ENCODE results near the gene LRRC36.

LRRC36 gene

DNA sequence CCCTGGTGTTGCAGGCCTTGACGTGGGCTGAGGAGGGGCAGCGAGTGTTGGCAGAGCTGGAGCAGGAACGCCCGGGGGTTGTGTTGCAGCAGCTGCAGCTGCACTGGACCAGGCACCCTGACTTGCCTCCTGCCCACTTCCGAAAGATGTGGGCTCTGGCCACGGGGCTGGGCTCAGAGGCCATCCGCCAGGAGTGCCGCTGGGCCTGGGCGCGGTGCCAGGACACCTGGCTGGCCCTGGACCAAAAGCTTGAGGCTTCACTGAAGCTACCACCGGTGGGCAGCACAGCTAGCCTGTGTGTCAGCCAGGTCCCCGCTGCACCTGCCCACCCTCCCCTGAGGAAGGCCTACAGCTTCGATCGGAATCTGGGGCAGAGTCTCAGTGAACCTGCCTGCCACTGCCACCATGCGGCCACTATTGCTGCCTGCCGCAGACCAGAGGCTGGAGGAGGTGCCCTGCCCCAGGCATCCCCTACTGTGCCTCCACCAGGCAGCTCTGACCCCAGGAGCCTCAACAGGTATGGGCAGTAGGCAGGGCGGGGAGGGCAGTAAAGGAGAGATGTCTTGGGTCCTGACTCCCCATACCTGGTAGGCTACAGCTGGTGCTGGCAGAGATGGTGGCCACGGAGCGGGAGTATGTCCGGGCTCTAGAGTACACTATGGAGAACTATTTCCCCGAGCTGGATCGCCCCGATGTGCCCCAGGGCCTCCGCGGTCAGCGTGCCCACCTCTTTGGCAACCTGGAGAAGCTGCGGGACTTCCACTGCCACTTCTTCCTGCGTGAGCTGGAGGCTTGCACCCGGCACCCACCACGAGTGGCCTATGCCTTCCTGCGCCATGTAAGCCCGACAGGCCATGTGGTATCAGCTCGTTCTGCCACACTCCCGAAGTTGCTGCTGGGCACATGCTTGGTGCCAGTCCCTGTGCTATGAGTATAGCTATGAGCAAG, 41.6 kb upstream of the LRRC36 start:
- ATAC-seq (no peak), DNase-seq (ENCODE audit: low spot score in 2 of 2) (no peak)
- Mint-ChIP-seq H3K4me1 (peaks cover 8% of the 10 kb centered on the region), H3K36me3 (no peaks in the 10 kb centered on the region), H3K4me3 (no peak overlapping the region), H3K9me3 (no peaks in the 10 kb centered on the region), H3K27ac (peak overlapping the region; percentile 84)

GRCh38 chr16:67286441-67287235, 40.0 kb upstream of the LRRC36 start:
- H3K4me1 Mint-ChIP-seq = peaks cover 18% of the 10 kb centered on the region

DNA sequence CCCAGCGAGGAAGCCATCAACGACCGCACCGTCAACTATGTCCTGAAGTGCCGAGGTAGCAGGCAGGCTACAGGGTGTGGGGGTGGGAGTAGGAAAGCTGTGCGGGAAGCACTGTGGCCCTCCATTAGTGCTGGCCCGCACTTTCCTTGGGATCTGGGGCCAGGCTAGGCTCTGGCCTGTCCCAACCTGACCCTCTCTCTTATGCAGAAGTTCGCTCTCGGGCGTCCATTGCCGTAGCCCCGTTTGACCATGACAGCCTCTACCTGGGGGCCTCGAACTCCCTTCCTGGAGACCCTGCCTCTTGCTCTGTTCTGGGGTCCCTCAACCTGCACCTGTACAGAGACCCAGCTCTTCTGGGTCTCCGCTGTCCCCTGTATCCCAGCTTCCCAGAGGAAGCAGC, 38.7 kb upstream of the LRRC36 start:
- H3K9me3 Mint-ChIP-seq = no peaks in the 10 kb centered on the region
- H3K36me3 Mint-ChIP-seq = no peaks in the 10 kb centered on the region
- DNase-seq (ENCODE audit: low spot score in 2 of 2) (no peak), ATAC-seq (no peak)
- H3K4me3 Mint-ChIP-seq = no peak overlapping the region
- peaks cover 26% of the 10 kb centered on the region for H3K4me1 Mint-ChIP-seq
- H3K27ac Mint-ChIP-seq = no peak overlapping the region

More at GRCh38 chr16:67286441-67287235, 40.0 kb upstream of the LRRC36 start:
- DNase-seq (ENCODE audit: low spot score in 2 of 2) = no peak
- no peak for ATAC-seq
- no peak overlapping the region for H3K4me3 Mint-ChIP-seq
- peak overlapping the region; percentile 85 for H3K27ac Mint-ChIP-seq
- no peaks in the 10 kb centered on the region for H3K36me3 Mint-ChIP-seq
- no peaks in the 10 kb centered on the region for H3K9me3 Mint-ChIP-seq

GRCh38 chr16:67291461-67291860, 35.2 kb upstream of the LRRC36 start:
- Mint-ChIP-seq H3K4me1 (peaks cover 31% of the 10 kb centered on the region), H3K27ac (peak overlapping the region; percentile 86), H3K36me3 (no peaks in the 10 kb centered on the region), H3K9me3 (no peaks in the 10 kb centered on the region), H3K4me3 (no peak overlapping the region)
- DNase-seq (ENCODE audit: low spot score in 2 of 2) (no peak), ATAC-seq (no peak)

DNA sequence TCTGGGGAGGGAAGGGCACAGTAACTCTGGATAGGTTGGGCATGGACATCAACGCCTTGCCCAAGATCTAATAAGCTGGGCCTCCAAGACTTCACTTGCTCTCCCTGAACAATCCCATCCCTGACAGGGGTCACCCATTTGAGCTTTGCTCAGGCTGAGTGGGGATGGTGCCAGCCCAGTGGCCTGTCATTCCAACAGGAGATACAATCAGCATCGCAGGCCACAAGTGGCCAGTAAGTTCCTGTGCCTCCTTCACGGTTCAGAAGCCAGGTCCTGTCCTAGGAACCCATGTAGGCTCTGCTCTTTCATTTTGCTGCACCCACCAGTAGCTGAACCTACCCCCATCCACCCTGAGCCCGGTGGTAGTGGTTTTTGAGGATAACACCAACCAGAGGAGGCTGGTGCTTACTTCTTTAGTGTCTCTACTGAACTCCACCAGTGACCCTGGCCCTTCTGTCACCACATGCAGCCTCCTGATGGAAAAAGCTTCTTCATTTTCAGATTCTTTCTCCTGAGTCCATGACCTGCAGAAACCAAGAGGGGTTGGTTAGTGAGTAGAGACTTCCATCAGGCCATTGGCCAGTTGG, 32.4 kb upstream of the LRRC36 start:
- Mint-ChIP-seq H3K4me3 (no peak overlapping the region), H3K27ac (peak overlapping the region; percentile 76), H3K9me3 (no peaks in the 10 kb centered on the region), H3K36me3 (no peaks in the 10 kb centered on the region), H3K4me1 (peaks cover 30% of the 10 kb centered on the region)
- DNase-seq (ENCODE audit: low spot score in 2 of 2) = no peak
- ATAC-seq = no peak

DNA sequence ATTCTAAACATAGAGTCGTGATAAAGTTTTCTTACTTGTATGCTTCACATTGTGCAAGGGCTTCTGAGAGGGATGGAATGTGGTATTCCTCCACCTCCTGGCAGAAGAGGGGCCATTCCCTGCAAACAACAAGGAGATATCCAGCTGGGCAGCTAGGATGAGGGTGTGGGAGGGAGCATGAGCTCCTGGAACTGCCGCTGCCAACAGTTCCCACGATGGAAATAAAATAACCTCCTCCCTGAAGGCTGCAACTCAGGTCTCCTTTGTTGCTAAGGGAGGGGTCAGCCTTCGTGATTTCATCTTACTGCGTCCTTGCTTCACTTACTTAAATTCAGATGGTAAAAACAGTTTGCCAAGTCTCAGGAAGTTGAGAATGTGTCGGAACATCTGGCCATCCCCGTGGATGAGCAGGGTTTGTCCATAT, 31.7 kb upstream of the LRRC36 start:
- DNase-seq (ENCODE audit: low spot score in 2 of 2) (no peak), ATAC-seq (no peak)
- Mint-ChIP-seq H3K4me3 (no peak overlapping the region), H3K36me3 (no peaks in the 10 kb centered on the region), H3K27ac (peak overlapping the region; percentile 76), H3K9me3 (no peaks in the 10 kb centered on the region), H3K4me1 (peaks cover 23% of the 10 kb centered on the region)

DNA sequence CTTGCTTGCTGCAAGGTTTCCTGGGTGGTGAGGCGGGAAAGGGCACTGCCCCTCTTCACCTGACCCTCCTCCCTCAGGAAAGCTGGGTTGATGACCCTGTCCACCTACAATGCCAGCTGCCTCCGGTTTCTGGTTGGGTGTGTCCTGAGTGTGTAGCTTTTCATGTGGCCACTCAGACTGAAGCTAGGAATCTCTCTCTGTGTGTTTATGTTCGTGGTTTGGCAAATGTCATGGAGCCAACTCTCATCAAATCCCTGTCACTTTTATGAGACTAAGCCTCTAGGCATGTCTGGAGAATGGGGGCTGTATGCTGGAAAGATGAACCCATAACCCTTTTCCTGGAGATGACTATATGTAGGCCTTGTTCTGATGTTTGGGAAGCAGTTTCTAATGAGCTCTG, 30.2 kb upstream of the LRRC36 start:
- H3K4me1 Mint-ChIP-seq = peaks cover 14% of the 10 kb centered on the region
- no peak for ATAC-seq

DNA sequence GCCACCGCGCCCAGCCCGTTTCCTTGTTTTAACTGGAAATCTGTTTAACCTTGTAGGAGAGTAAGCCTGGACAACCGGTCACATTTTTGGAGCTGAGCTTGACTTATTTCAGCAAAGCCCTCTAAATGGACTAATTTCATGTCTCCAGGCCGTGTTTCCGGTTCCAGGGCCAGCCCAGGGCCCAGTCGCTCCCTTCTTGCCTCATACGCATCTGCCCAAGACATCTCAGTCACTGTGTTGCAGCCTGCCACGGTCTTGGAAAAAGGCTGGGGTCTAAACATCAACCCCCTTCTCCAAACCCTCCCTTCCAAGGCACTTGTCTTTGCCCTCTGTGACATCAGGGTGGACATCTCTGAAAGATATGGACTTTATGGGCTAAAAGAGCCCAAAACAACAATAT, 28.3 kb upstream of the LRRC36 start:
- peaks cover 2% of the 10 kb centered on the region for H3K4me1 Mint-ChIP-seq
- no peaks in the 10 kb centered on the region for H3K36me3 Mint-ChIP-seq
- no peaks in the 10 kb centered on the region for H3K9me3 Mint-ChIP-seq
- ATAC-seq (no peak), DNase-seq (ENCODE audit: low spot score in 2 of 2) (no peak)
- H3K4me3 Mint-ChIP-seq = no peak overlapping the region
- H3K27ac Mint-ChIP-seq = no peak overlapping the region

More for the DNA sequence above, 30.2 kb upstream of the LRRC36 start:
- peak overlapping the region; percentile 13 for H3K27ac Mint-ChIP-seq
- DNase-seq (ENCODE audit: low spot score in 2 of 2) = no peak
- no peaks in the 10 kb centered on the region for H3K36me3 Mint-ChIP-seq
- no peaks in the 10 kb centered on the region for H3K9me3 Mint-ChIP-seq
- no peak overlapping the region for H3K4me3 Mint-ChIP-seq

GRCh38 chr16:67299269-67299668, 27.3 kb upstream of the LRRC36 start:
- no peak for DNase-seq (ENCODE audit: low spot score in 2 of 2)
- no peaks in the 10 kb centered on the region for H3K9me3 Mint-ChIP-seq
- H3K4me3 Mint-ChIP-seq = no peak overlapping the region
- no peak overlapping the region for H3K27ac Mint-ChIP-seq
- H3K4me1 Mint-ChIP-seq = no peaks in the 10 kb centered on the region
- no peak for ATAC-seq
- H3K36me3 Mint-ChIP-seq = no peaks in the 10 kb centered on the region

GRCh38 chr16:67301080-67301782, 25.4 kb upstream of the LRRC36 start:
- no peak overlapping the region for H3K4me3 Mint-ChIP-seq
- no peaks in the 10 kb centered on the region for H3K4me1 Mint-ChIP-seq
- H3K36me3 Mint-ChIP-seq = no peaks in the 10 kb centered on the region
- no peaks in the 10 kb centered on the region for H3K9me3 Mint-ChIP-seq
- no peak overlapping the region for H3K27ac Mint-ChIP-seq
- DNase-seq (ENCODE audit: low spot score in 2 of 2) (no peak), ATAC-seq (no peak)

DNA sequence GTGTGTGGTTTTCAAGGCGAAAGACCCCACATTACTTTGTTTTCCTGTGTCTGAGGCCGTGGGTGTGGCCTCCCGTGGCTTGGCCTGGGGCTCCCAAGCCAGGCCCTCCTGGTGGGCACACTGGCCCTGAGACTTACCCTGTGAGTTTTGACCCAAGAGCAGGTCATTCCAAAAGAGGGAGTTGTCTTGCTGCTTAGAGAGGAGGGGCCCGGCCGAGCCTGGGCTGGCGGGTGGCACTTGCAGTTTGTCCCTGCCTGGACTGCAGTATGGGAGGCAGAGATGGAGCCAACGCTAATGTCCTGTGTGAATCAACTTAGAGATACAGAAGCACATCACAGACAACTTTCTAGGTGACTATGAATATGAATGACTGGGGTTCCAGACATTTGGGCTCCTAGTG, 24.5 kb upstream of the LRRC36 start:
- Mint-ChIP-seq H3K36me3 (no peaks in the 10 kb centered on the region), H3K9me3 (no peaks in the 10 kb centered on the region), H3K4me3 (no peak overlapping the region), H3K4me1 (no peaks in the 10 kb centered on the region), H3K27ac (peak overlapping the region; percentile 62)
- peak; percentile 16 for ATAC-seq
- DNase-seq (ENCODE audit: low spot score in 2 of 2) = no peak

GRCh38 chr16:67302970-67303369, 23.6 kb upstream of the LRRC36 start:
- DNase-seq (ENCODE audit: low spot score in 2 of 2) = no peak
- ATAC-seq = peak; percentile 47
- Mint-ChIP-seq H3K27ac (no peak overlapping the region), H3K4me3 (no peak overlapping the region), H3K36me3 (peaks cover under 1% of the 10 kb centered on the region), H3K9me3 (no peaks in the 10 kb centered on the region), H3K4me1 (no peaks in the 10 kb centered on the region)

DNA sequence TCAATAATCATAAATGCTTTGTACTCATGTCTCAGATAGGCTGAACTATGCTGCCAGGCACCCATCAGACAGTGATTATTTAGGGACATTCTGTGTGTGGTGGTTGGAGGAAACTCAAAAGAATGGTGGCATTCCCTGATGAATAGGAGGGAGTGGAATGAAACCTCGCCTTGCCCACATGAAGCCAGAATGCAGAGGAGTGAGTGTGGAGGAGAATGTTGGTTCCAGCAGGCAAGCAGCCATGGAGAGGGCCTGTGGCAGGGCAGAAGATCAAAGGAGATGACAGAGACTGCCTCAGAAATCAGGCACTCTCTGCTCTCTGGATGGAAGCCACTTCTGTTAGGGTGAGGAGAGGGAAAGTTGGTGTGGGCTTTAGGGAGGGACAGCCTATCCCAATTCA, 22.6 kb upstream of the LRRC36 start:
- no peak for ATAC-seq
- H3K36me3 Mint-ChIP-seq = peaks cover 5% of the 10 kb centered on the region
- no peak for DNase-seq (ENCODE audit: low spot score in 2 of 2)
- no peaks in the 10 kb centered on the region for H3K9me3 Mint-ChIP-seq
- H3K4me1 Mint-ChIP-seq = peaks cover 9% of the 10 kb centered on the region
- no peak overlapping the region for H3K4me3 Mint-ChIP-seq
- H3K27ac Mint-ChIP-seq = no peak overlapping the region

GRCh38 chr16:67305216-67306071, 21.2 kb upstream of the LRRC36 start:
- ATAC-seq = peak; percentile 21
- peaks cover 5% of the 10 kb centered on the region for H3K36me3 Mint-ChIP-seq
- peak overlapping the region; percentile 1 for H3K27ac Mint-ChIP-seq
- DNase-seq (ENCODE audit: low spot score in 2 of 2) = no peak
- H3K9me3 Mint-ChIP-seq = no peaks in the 10 kb centered on the region
- H3K4me1 Mint-ChIP-seq = peaks cover 20% of the 10 kb centered on the region
- H3K4me3 Mint-ChIP-seq = no peak overlapping the region
